DMS 273 treated with DMSO at 0.1 percent for 48 hours (cell line): ENCODE results near the gene CYP4X1.
"Not testable (repeated sequence)": the region's sequence is repeated elsewhere in the genome, so short reads cannot be mapped to it uniquely, and the experiment has no call there.

Source experiments
- DNase-seq: peaks from one replicate; lab custom pipeline; 2025; lab: John Stamatoyannopoulos, UW

Gene CYP4X1

DNA sequence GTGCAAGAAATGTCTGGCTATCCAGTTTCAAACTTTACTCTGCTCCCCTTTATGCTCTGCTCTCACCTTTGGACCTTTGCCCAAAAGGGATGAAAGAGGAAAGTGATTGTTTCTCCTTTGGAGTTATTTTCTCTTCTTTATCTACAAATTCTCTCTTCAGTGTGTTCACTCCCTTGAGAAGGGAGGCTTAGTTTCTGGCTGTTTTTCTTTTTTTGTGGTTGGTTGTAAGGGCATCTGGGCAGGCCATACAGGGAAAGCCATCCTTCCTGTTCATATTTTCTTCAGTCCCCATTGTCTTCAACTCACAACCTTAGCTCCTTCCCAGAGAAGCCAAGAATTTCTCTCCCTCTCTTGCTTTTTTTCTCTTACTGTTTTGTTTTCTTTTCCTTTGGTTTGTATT lies 46.0 kb downstream of the CYP4X1 start:
- not testable (repeated sequence) for DNase-seq

DNA sequence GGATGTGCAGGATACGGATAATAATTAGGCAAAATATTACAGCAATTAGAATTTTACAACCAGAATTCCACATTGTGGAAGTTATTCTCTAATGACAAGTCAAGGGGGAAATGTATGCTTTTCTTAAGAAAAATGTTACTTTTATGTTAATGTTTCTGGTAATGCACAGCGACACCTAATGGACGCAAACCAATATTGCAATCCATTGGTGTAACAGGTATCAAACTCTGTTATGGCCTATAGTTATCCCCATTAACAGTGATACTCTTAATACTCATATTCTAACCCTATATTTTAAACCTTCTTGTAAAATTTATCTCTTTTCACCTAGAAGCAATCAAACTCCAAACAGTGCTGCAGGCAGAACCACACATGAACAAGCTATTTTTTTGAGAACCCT lies 65.9 kb downstream of the CYP4X1 start:
- not testable (repeated sequence) for DNase-seq

DNA sequence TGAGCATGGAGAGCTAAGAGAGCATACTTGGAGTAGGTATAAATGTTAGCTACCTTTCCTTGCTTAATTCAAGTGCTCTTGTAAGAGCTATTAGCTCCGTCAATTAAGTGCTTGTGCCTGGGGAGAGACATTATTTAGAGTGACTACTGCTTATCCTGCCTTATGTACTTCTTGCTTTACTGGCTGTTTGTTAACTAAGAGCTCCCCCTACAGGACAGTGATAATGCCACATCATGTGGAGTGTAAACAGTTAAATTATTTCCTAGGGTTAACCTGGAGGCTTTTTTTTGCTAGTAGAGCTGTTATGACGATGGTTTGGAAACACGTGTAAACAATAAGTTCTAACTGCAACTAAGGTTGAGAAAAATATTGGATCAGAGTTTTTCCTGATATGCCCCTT lies 68.0 kb downstream of the CYP4X1 start:
- not testable (repeated sequence) for DNase-seq
